ENCODE data around the gene OXCT2. TPM values are rescaled to one million over a fixed set of nuclear protein-coding genes. Genes with fewer than 3 reads are reported as not detected.

Gene OXCT2
- total and polyA plus RNA-seq, 9 of the 15 experiments (the other 6 are each of a cell fraction or from before 2014, with no cell fraction given) = 0.08 to 0.64 (median 0.22) TPM; not detected in 2

DNA sequence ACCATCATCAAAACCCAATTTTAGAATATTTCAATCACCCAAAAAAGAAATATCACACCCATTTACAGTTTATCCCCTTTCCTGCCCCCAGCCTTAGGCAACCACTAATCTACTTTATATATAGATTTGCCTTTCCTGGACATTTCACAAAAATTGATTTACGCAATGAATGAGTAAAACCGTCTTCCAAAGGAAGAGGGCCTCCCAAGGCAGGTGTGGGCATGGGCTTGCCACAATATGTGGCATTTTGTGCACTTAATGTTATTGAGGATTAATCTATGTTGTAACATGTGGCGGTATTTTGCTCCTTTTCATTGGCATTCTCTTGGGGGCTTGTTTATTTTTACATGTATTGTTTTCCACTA, 29.3 kb upstream of the OXCT2 start:
- CTCF ChIA-PET (ENCODE audit: low intra/inter-chr PET ratio) = interaction anchor here (1.5 to 2.5 kb wide), 4 partner anchors 99 to 194 kb away, joined by 4 to 18 read pairs (median 9); partner anchors contain the start of genes MYCL and NT5C1A
- Histone ChIP-seq H3K9me3 (replicated peaks; ENCODE audit: control insufficient read depth, insufficient read depth, low read depth, low read length) (no peaks in the 10 kb centered on the region), H3K27me3 (ENCODE audit: control insufficient read depth in 2 of 2, insufficient read depth in 2 of 2, low read length in 2 of 2) (no peaks in the 10 kb centered on the region), H3K9ac (ENCODE audit: insufficient read depth in 1 of 2, low read depth in 2 of 2, low read length in 2 of 2) (no peak overlapping the region), H4K20me1 (replicated peaks; ENCODE audit: control insufficient read depth, insufficient read depth, low read length) (no peaks in the 10 kb centered on the region), H2AFZ (ENCODE audit: low read depth, low read length) (no peak overlapping the region), H3K4me1 (replicated peaks in 1 of 2; ENCODE audit: control insufficient read depth in 2 of 2, insufficient read depth in 2 of 2, low read length in 2 of 2) (peaks cover 9 to 10% of the 10 kb centered on the region in 2 experiments; a peak in 4 of 5 replicates), H3K4me3 (no peak overlapping the region), H3K79me2 (ENCODE audit: control insufficient read depth, insufficient read depth, low read length) (no peaks in the 10 kb centered on the region), H3K27ac (ENCODE audit: extremely low read depth, low read depth, low read length) (no peak overlapping the region), H3K36me3 (ENCODE audit: control insufficient read depth, insufficient read depth, low read length) (no peaks in the 10 kb centered on the region), H3K9me1 (ENCODE audit: control insufficient read depth, insufficient read depth, low read length) (no peaks in the 10 kb centered on the region), H3K4me2 (ENCODE audit: insufficient read depth, low read length) (no peak overlapping the region)
- BruUV-seq (replicated peaks) = no TSS peak
- no peak for FAIRE-seq
- intact Hi-C loops (cut with micrococcal nuclease) = no loop called here
- 70% methylated on average over 3 of the region's 3 CpGs for WGBS (ENCODE audit: insufficient coverage, low coverage, missing lambda C conversion rate)
- in situ Hi-C loops (cut with MboI) = no loop called here
- POLR2A ChIA-PET = interaction anchor here (0.6 kb wide), 1 partner anchor 24 kb away, joined by 3 read pairs; no protein-coding TSS in a partner anchor
- no peak for TF ChIP-seq BHLHE40 (IDR thresholded peaks at IDR 0.05; ENCODE audit: low read length)
- TF ChIP-seq ARID1B (IDR thresholded peaks at IDR 0.05) = no peak
- TF ChIP-seq, protein P1, sequence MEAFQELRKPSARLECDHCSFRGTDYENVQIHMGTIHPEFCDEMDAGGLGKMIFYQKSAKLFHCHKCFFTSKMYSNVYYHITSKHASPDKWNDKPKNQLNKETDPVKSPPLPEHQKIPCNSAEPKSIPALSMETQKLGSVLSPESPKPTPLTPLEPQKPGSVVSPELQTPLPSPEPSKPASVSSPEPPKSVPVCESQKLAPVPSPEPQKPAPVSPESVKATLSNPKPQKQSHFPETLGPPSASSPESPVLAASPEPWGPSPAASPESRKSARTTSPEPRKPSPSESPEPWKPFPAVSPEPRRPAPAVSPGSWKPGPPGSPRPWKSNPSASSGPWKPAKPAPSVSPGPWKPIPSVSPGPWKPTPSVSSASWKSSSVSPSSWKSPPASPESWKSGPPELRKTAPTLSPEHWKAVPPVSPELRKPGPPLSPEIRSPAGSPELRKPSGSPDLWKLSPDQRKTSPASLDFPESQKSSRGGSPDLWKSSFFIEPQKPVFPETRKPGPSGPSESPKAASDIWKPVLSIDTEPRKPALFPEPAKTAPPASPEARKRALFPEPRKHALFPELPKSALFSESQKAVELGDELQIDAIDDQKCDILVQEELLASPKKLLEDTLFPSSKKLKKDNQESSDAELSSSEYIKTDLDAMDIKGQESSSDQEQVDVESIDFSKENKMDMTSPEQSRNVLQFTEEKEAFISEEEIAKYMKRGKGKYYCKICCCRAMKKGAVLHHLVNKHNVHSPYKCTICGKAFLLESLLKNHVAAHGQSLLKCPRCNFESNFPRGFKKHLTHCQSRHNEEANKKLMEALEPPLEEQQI (IDR thresholded peaks at IDR 0.05) = no peak
- TF ChIP-seq CEBPB (tag; IDR thresholded peaks at IDR 0.05) = 0 out of 2 replicates have a peak, but pooled peaks have one; percentile 38
- TF ChIP-seq NBN (IDR thresholded peaks at IDR 0.05; ENCODE audit: low read depth) = no peak
- no peak for TF ChIP-seq BACH1 (tag; IDR thresholded peaks at IDR 0.05)
- no peak for DNase-seq (ENCODE audit: extremely low read depth in 1 of 4, low spot score in 3 of 4)
- ATAC-seq = no peak

All from K562 (cell line).